SU-DHL-6 (cell line): Measurements from ENCODE around the gene PSMA5.

Experiments used
- H2AFZ ChIP-seq: fragments of 200-600 bp; sonication (generic); 2 replicates; pipeline ENCODE4 v1.6.1; 2014; ENCODE audit warnings: low read depth, mild to moderate bottlenecking, moderate library complexity, mixed read lengths, antibody characterized with exemption, low read length; ENCODE audit not compliant: severe bottlenecking
- H3F3A ChIP-seq: fragments of 200-600 bp; shearing (Covaris generic); 2 replicates; pipeline ENCODE4 v1.6.0; 2016; ENCODE audit warnings: antibody characterized with exemption, mild to moderate bottlenecking; ENCODE audit not compliant: insufficient read depth
- H3K27ac ChIP-seq: fragments of 200-600 bp; sonication (generic); 2 replicates; pipeline ENCODE4 v1.5.1; 2016; ENCODE audit warnings: low read depth, mild to moderate bottlenecking, low read length, moderate library complexity, mixed read lengths
- H3K27me3 ChIP-seq: fragments of 200-600 bp; sonication (generic), shearing (Covaris generic); 2 replicates; pipeline ENCODE4 v1.6.0; 2014; ENCODE audit warnings: mild to moderate bottlenecking, low read length
- H3K36me3 ChIP-seq: fragments of 200-600 bp; sonication (generic); 2 replicates; pipeline ENCODE4 v1.6.1; 2014; ENCODE audit warnings: mild to moderate bottlenecking, low read length, mixed read lengths
- H3K4me2 ChIP-seq: fragments of 300-600, 200-600 bp; shearing (Covaris generic), sonication (generic); 2 replicates; pipeline ENCODE4 v1.6.0; 2014; ENCODE audit warnings: low read length, low read depth, mild to moderate bottlenecking; ENCODE audit not compliant: poor library complexity, severe bottlenecking
- H3K4me3 ChIP-seq: fragments of 200-600 bp; sonication (generic); 2 replicates; pipeline ENCODE4 v1.5.1; 2014; ENCODE audit warnings: antibody characterized with exemption, low read length, mild to moderate bottlenecking, mixed read lengths; ENCODE audit not compliant: insufficient read depth, poor library complexity, severe bottlenecking
- H3K79me2 ChIP-seq: fragments of 200-600 bp; sonication (generic); 2 replicates; pipeline ENCODE4 v1.6.1; 2014; ENCODE audit warnings: mild to moderate bottlenecking, low read length, moderate library complexity; ENCODE audit not compliant: insufficient read depth
- H3K9ac ChIP-seq: fragments of 200-600 bp; sonication (generic); 2 replicates; pipeline ENCODE4 v1.7.0; 2014; ENCODE audit warnings: mild to moderate bottlenecking, low read length
- H3K9me2 ChIP-seq: fragments of 200-600 bp; sonication (generic); replicated peaks from 2 replicates; pipeline ENCODE4 v1.6.1; 2014; ENCODE audit warnings: low read length; ENCODE audit not compliant: insufficient read depth
- H3K9me3 ChIP-seq: fragments of 200-600 bp; sonication (generic); 2 replicates; pipeline ENCODE4 v1.6.1; 2014; ENCODE audit warnings: low read length, mixed read lengths; ENCODE audit not compliant: insufficient read depth
- H4K20me1 ChIP-seq: fragments of 200-600 bp; sonication (generic); 2 replicates; pipeline ENCODE4 v1.6.1; 2014; ENCODE audit warnings: low read depth, mild to moderate bottlenecking, antibody characterized with exemption, low read length, moderate library complexity, mixed read lengths
- EZH2phosphoT487 ChIP-seq: fragments of 200-600 bp; sonication (generic), shearing (Covaris generic); conservative IDR thresholded peaks from 2 replicates; pipeline ENCODE4 v1.6.1; 2018; ENCODE audit warnings: mild to moderate bottlenecking, antibody characterized with exemption, low read length, moderate library complexity, mixed read lengths
- TF ChIP-seq, protein P1 (sequence below): fragments of 200-600 bp; sonication (generic); IDR thresholded peaks from one replicate; pipeline ENCODE4 v1.5.1; 2017; ENCODE audit warnings: antibody characterized with exemption, mild to moderate bottlenecking, low read length, moderate library complexity; ENCODE audit not compliant: insufficient read depth, poor library complexity, severe bottlenecking

The PSMA5 gene

DNA sequence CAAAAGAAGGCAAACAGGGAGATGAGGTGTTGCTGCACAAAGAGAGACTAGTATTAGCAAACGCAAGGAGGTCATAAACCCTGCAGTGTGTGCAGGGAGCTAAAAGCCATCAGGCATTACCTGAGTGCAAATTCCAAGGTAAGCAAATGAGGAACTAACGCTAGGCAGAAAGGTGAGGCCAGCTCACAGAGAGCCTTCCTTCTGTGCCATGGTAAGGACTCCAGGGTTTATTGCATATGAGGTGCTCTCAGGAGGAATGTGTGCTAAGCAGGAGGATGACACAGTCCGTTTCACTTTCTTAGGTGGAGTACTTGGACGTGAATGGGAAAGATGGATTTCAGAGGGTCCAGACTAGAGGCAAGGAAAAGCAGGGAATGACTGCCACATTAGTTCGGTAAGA, 74.8 kb downstream of the PSMA5 start:
- no peaks in the 10 kb centered on the region for H3K79me2 ChIP-seq
- no peaks in the 10 kb centered on the region for H3K9me2 ChIP-seq
- H3K27me3 ChIP-seq: no peaks in the 10 kb centered on the region
- H3K9me3 ChIP-seq: no peaks in the 10 kb centered on the region
- no peak overlapping the region for H3K27ac ChIP-seq
- H4K20me1 ChIP-seq: no peaks in the 10 kb centered on the region
- H3F3A ChIP-seq: no peaks in the 10 kb centered on the region
- H3K36me3 ChIP-seq: no peaks in the 10 kb centered on the region
- no peak overlapping the region for H3K4me2 ChIP-seq
- no peak overlapping the region for H2AFZ ChIP-seq
- no peak overlapping the region for H3K4me3 ChIP-seq
- no peak overlapping the region for H3K9ac ChIP-seq
- TF ChIP-seq, protein P1, sequence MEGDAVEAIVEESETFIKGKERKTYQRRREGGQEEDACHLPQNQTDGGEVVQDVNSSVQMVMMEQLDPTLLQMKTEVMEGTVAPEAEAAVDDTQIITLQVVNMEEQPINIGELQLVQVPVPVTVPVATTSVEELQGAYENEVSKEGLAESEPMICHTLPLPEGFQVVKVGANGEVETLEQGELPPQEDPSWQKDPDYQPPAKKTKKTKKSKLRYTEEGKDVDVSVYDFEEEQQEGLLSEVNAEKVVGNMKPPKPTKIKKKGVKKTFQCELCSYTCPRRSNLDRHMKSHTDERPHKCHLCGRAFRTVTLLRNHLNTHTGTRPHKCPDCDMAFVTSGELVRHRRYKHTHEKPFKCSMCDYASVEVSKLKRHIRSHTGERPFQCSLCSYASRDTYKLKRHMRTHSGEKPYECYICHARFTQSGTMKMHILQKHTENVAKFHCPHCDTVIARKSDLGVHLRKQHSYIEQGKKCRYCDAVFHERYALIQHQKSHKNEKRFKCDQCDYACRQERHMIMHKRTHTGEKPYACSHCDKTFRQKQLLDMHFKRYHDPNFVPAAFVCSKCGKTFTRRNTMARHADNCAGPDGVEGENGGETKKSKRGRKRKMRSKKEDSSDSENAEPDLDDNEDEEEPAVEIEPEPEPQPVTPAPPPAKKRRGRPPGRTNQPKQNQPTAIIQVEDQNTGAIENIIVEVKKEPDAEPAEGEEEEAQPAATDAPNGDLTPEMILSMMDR: no peak
- TF ChIP-seq EZH2phosphoT487: no peak

DNA sequence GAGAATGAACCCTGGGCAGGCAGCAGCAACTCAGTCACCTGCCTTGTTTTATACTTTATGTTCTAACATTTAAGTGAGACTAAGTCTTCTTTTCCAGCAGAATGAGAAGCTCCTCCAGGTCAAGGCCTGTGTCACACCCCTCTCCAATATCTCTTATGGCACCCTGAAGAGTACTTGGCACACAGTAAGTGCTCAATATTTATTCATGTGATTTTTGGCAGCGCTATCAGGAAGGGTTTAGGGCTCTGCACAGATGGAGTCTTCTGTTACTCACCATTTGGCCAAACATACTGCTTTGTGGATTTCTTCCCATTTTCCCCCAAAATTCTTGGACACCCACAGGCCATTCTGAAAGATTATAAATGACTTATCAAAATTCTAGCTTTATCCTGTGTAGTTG, 75.6 kb downstream of the PSMA5 start:
- TF ChIP-seq EZH2phosphoT487: no peak
- TF ChIP-seq, protein P1: no peak
- H3K36me3 ChIP-seq: no peaks in the 10 kb centered on the region

GRCh38 chr1:109350182-109350581, 76.1 kb downstream of the PSMA5 start:
- Histone ChIP-seq H3K9me3 (no peaks in the 10 kb centered on the region), H3F3A (no peaks in the 10 kb centered on the region), H3K27me3 (no peaks in the 10 kb centered on the region), H3K79me2 (no peaks in the 10 kb centered on the region), H3K9ac (no peak overlapping the region), H3K9me2 (no peaks in the 10 kb centered on the region), H3K27ac (no peak overlapping the region), H4K20me1 (no peaks in the 10 kb centered on the region), H3K4me3 (no peak overlapping the region), H2AFZ (no peak overlapping the region), H3K4me2 (no peak overlapping the region), H3K36me3 (no peaks in the 10 kb centered on the region)
- no peak for TF ChIP-seq EZH2phosphoT487
- TF ChIP-seq, protein P1: no peak

More for the DNA sequence above, 75.6 kb downstream of the PSMA5 start:
- Histone ChIP-seq H3K9me2 (no peaks in the 10 kb centered on the region), H3K9ac (no peak overlapping the region), H3K9me3 (no peaks in the 10 kb centered on the region), H3F3A (no peaks in the 10 kb centered on the region), H3K4me2 (no peak overlapping the region), H3K27ac (no peak overlapping the region), H3K79me2 (no peaks in the 10 kb centered on the region), H3K4me3 (no peak overlapping the region), H3K27me3 (no peaks in the 10 kb centered on the region), H4K20me1 (no peaks in the 10 kb centered on the region), H2AFZ (no peak overlapping the region)
